SH-SY5Y (cell line): ENCODE data around the gene DHRS9.

Experiments used
- GATA2 ChIP-seq: IDR thresholded peaks from 2 replicates; pipeline ENCODE4 v1.6.1; 2011; ENCODE audit warnings: mild to moderate bottlenecking, low read depth, low read length
- GATA3 ChIP-seq: IDR thresholded peaks from 2 replicates; pipeline ENCODE4 v1.6.1; 2011; ENCODE audit warnings: low read depth, mild to moderate bottlenecking, low read length, moderate library complexity

DNA sequence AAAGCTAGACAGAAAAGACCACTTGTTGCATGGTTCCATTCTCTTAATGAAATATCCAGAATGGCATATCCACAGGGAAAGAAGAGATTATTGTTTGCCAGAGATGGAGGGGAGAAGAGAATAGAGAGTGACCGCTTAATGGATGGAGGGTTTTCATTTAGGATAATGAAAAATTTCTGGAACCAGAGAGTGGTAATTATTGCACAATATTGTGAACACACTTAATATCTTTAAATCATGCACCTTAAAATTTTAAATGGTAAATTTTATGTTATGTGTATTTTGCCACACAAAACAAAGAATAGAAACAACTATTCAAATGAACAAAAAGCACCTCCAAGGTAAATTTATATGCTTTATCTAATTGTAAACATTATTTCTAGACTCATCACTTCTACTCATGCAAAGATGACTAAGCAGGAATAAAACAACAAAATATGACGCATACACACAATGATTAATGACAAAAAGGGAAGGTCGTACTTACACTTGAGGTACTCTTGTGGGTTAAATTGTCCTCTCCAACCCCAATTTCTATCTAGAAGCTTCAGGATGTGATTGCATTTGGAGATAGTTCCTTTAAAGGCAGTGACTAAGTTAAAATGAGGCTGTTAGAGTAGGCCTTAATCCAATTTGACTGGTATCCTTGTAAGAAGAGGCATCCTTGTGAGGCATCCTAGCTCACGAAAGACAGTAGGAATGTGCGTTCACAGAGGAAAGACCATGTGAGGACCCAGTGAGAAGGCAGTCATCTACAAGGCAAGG, 18.7 kb upstream of the DHRS9 start:
- TF ChIP-seq GATA2 (no peak), GATA3 (no peak)
